Astrocyte (in vitro differentiated cells and primary cell): ENCODE measurements around the gene ELOVL2. TPM values are rescaled to one million over a fixed set of nuclear protein-coding genes. Genes with fewer than 3 reads are reported as not detected.

ENCODE experiments used
- DNase-seq: peaks from one replicate; pipeline ENCODE4 v3.0.0-alpha.2; 2010; ENCODE audit warnings: low read depth
- FAIRE-seq: peaks from 2 replicates; lab custom pipeline; 2011; peaks lifted over from hg19 to GRCh38; lab: Jason Lieb, UNC
- H2AFZ ChIP-seq: 2 replicates; pipeline ENCODE4 v1.6.0; 2012; ENCODE audit warnings: low read depth, low read length, inconsistent platforms
- H3K27ac ChIP-seq: 2 replicates; pipeline ENCODE4 v1.5.1; 2011; ENCODE audit warnings: low read depth, low read length, inconsistent platforms
- H3K27me3 ChIP-seq: 2 replicates; pipeline ENCODE4 v1.6.0; 2011; ENCODE audit warnings: low read length, inconsistent platforms; ENCODE audit not compliant: insufficient read depth
- H3K36me3 ChIP-seq: 2 replicates; pipeline ENCODE4 v1.5.1; 2011; ENCODE audit warnings: low read length, inconsistent platforms; ENCODE audit not compliant: insufficient read depth
- H3K4me1 ChIP-seq: 2 replicates; pipeline ENCODE4 v1.5.1; 2011; ENCODE audit warnings: low read length, inconsistent platforms; ENCODE audit not compliant: insufficient read depth
- H3K4me2 ChIP-seq: 2 replicates; pipeline ENCODE4 v1.6.0; 2012; ENCODE audit warnings: low read length, inconsistent platforms
- H3K4me3 ChIP-seq: 2 replicates; pipeline ENCODE4 v1.5.1; 2011; ENCODE audit warnings: low read depth, mild to moderate bottlenecking, low read length, inconsistent platforms; ENCODE audit not compliant: insufficient read depth
- H3K79me2 ChIP-seq: 2 replicates; pipeline ENCODE4 v1.6.0; 2012; ENCODE audit warnings: mild to moderate bottlenecking, low read length, inconsistent platforms; ENCODE audit not compliant: insufficient read depth
- H3K9ac ChIP-seq: 2 replicates; pipeline ENCODE4 v1.6.0; 2012; ENCODE audit warnings: mild to moderate bottlenecking, low read length, inconsistent platforms
- H3K9me3 ChIP-seq: 2 replicates; pipeline ENCODE4 v1.5.1; 2012; ENCODE audit warnings: low read depth, mild to moderate bottlenecking, low read length, inconsistent platforms; ENCODE audit not compliant: insufficient read depth
- H4K20me1 ChIP-seq: 2 replicates; pipeline ENCODE4 v1.6.0; 2012; ENCODE audit warnings: low read length, inconsistent platforms; ENCODE audit not compliant: insufficient read depth
- H3K27ac Mint-ChIP-seq: one replicate; pipeline ENCODE4 v1.8.0; 2021; ENCODE audit warnings: mild to moderate bottlenecking, mixed read lengths; ENCODE audit not compliant: unreplicated experiment
- H3K27me3 Mint-ChIP-seq: one replicate; pipeline ENCODE4 v1.8.0; 2021; ENCODE audit warnings: low read depth, mixed read lengths; ENCODE audit not compliant: unreplicated experiment
- H3K36me3 Mint-ChIP-seq: one replicate; pipeline ENCODE4 v1.8.0; 2021; ENCODE audit warnings: low read depth, mixed read lengths; ENCODE audit not compliant: unreplicated experiment
- H3K4me1 Mint-ChIP-seq: one replicate; pipeline ENCODE4 v1.8.0; 2021; ENCODE audit warnings: low read depth, mixed read lengths; ENCODE audit not compliant: unreplicated experiment
- H3K4me3 Mint-ChIP-seq: one replicate; pipeline ENCODE4 v1.8.0; 2021; ENCODE audit warnings: mild to moderate bottlenecking, moderate library complexity, mixed read lengths; ENCODE audit not compliant: unreplicated experiment
- H3K9me3 Mint-ChIP-seq: one replicate; pipeline ENCODE4 v1.8.0; 2021; ENCODE audit warnings: mild to moderate bottlenecking, mixed read lengths; ENCODE audit not compliant: unreplicated experiment
- EZH2 ChIP-seq: IDR thresholded peaks from 2 replicates; pipeline ENCODE4 v1.6.1; 2012; ENCODE audit warnings: mild to moderate bottlenecking, low read length, inconsistent platforms; ENCODE audit not compliant: insufficient read depth
- total RNA-seq: library from RNA; stranded (reverse); gene quantifications from 2 replicates; pipeline ENCODE4 v1.2.1, GENCODE V29; 2021
- TF ChIP-seq, protein P1 (sequence below): IDR thresholded peaks from 2 replicates; pipeline ENCODE4 v1.5.1; 2011; ENCODE audit warnings: low read depth, mild to moderate bottlenecking, inconsistent platforms, low read length, moderate library complexity; ENCODE audit not compliant: insufficient read depth

Gene ELOVL2
- total RNA-seq, 1 donor from 2014 or later, result 5.7 TPM

DNA sequence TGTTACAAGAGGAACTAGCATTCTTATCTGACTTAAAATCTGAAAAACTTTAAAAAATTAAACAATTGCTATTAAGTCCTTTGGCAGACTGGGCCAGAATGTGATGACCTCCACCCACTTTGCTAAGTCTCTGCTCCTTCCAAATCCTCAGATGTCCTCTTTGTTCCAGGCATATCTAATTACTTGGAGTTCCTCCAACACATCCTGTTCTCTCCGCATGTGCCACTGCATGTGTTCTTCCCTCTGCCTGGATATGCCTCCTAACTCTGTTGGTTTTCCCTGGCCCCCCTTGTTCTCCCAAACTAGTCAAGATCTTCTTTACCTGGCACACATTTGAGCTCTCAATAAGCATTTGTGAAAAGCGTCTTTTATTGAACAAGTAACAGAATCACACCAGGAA, 23.1 kb downstream of the ELOVL2 start:
- H3K4me2 ChIP-seq, result no peak overlapping the region
- no peaks in the 10 kb centered on the region for H3K36me3 ChIP-seq
- no peak for FAIRE-seq
- H3K36me3 Mint-ChIP-seq, result no peaks in the 10 kb centered on the region
- no peaks in the 10 kb centered on the region for H4K20me1 ChIP-seq
- no peak for DNase-seq
- peaks cover 3% of the 10 kb centered on the region for H3K27me3 ChIP-seq
- H3K27me3 Mint-ChIP-seq, result no peaks in the 10 kb centered on the region
- H3K4me1 Mint-ChIP-seq, result peaks cover 5% of the 10 kb centered on the region
- no peaks in the 10 kb centered on the region for H3K9me3 Mint-ChIP-seq
- H3K4me1 ChIP-seq, result no peaks in the 10 kb centered on the region
- H2AFZ ChIP-seq, result no peak overlapping the region
- no peaks in the 10 kb centered on the region for H3K79me2 ChIP-seq
- no peak overlapping the region for H3K4me3 Mint-ChIP-seq
- H3K4me3 ChIP-seq, result no peak overlapping the region
- H3K27ac Mint-ChIP-seq, result no peak overlapping the region
- TF ChIP-seq, protein P1, sequence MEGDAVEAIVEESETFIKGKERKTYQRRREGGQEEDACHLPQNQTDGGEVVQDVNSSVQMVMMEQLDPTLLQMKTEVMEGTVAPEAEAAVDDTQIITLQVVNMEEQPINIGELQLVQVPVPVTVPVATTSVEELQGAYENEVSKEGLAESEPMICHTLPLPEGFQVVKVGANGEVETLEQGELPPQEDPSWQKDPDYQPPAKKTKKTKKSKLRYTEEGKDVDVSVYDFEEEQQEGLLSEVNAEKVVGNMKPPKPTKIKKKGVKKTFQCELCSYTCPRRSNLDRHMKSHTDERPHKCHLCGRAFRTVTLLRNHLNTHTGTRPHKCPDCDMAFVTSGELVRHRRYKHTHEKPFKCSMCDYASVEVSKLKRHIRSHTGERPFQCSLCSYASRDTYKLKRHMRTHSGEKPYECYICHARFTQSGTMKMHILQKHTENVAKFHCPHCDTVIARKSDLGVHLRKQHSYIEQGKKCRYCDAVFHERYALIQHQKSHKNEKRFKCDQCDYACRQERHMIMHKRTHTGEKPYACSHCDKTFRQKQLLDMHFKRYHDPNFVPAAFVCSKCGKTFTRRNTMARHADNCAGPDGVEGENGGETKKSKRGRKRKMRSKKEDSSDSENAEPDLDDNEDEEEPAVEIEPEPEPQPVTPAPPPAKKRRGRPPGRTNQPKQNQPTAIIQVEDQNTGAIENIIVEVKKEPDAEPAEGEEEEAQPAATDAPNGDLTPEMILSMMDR, result no peak
- no peak for TF ChIP-seq EZH2
- no peak overlapping the region for H3K27ac ChIP-seq
- H3K9me3 ChIP-seq, result no peaks in the 10 kb centered on the region
- H3K9ac ChIP-seq, result no peak overlapping the region

DNA sequence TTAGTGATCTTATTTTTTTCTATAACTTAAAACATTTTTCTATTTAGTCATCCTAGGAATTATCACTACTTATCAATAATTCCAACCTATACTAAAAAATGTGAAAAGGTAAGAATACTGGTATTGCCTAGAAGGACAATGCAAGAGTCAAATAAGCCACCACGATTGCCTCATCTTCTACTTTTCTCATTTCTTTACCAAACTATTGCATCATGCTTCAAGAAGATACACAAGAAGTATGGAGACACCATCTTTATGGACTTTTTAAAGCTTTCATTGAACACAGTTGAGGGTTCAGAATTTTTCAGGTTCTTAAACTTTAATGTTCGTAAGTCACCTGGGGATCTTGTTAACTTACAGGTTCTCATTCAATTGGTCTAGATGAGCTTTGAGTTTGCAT, 25.9 kb downstream of the ELOVL2 start:
- H3K27ac Mint-ChIP-seq, result no peak overlapping the region
- no peaks in the 10 kb centered on the region for H3K9me3 Mint-ChIP-seq
- Histone ChIP-seq H2AFZ (no peak overlapping the region), H3K4me3 (no peak overlapping the region), H3K79me2 (no peaks in the 10 kb centered on the region), H4K20me1 (no peaks in the 10 kb centered on the region), H3K36me3 (no peaks in the 10 kb centered on the region), H3K4me2 (no peak overlapping the region), H3K4me1 (no peaks in the 10 kb centered on the region), H3K27me3 (peaks cover 4% of the 10 kb centered on the region), H3K9ac (no peak overlapping the region), H3K9me3 (no peaks in the 10 kb centered on the region), H3K27ac (no peak overlapping the region)
- TF ChIP-seq, protein P1, result no peak
- no peak for TF ChIP-seq EZH2
- peaks cover 2% of the 10 kb centered on the region for H3K27me3 Mint-ChIP-seq
- DNase-seq (no peak), FAIRE-seq (no peak)
- H3K4me1 Mint-ChIP-seq, result peaks cover 4% of the 10 kb centered on the region
- H3K4me3 Mint-ChIP-seq, result no peak overlapping the region
- H3K36me3 Mint-ChIP-seq, result no peaks in the 10 kb centered on the region

DNA sequence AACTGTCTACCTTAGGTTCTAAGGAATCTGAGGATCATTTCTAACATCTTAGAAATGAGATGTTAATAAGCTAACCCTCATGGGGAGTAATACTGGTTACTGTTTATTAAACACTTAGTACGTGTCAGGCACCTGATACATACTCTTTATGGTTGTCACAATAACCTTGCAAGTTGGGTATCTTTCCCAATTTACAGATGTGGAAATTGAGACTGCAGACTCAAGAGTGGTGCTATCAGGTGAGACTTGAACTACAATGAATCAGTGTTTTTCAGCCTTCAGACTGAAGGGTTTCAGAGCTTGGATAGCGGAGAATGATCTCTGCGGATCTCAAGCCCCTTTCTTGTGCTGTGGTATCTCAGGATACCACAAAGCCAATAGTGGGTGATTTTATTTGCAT, 27.0 kb downstream of the ELOVL2 start:
- Histone ChIP-seq H3K27ac (no peak overlapping the region), H3K79me2 (no peaks in the 10 kb centered on the region), H3K9me3 (no peaks in the 10 kb centered on the region), H4K20me1 (no peaks in the 10 kb centered on the region), H3K27me3 (peaks cover 4% of the 10 kb centered on the region), H3K9ac (no peak overlapping the region), H3K4me1 (no peaks in the 10 kb centered on the region), H2AFZ (no peak overlapping the region), H3K4me3 (no peak overlapping the region), H3K4me2 (no peak overlapping the region), H3K36me3 (no peaks in the 10 kb centered on the region)
- FAIRE-seq (no peak), DNase-seq (no peak)
- Mint-ChIP-seq H3K4me3 (no peak overlapping the region), H3K27ac (no peak overlapping the region), H3K9me3 (no peaks in the 10 kb centered on the region), H3K36me3 (no peaks in the 10 kb centered on the region), H3K4me1 (peaks cover 7% of the 10 kb centered on the region), H3K27me3 (peaks cover 2% of the 10 kb centered on the region)
- TF ChIP-seq, protein P1, result no peak
- no peak for TF ChIP-seq EZH2
